Stimulated activated CD4-positive, alpha-beta T cell treated with anti-CD3 and anti-CD28 coated beads, Interleukin-15, amount 100 ng/mL, for 24 hours (primary cell): ENCODE measurements around the gene LYZ.
A peak's percentile ranks its signal among the peaks of the same experiment; 100 is the strongest.

ENCODE experiments used
- DNase-seq: peaks from one replicate; pipeline ENCODE4 v3.0.0-alpha.2; 2020

LYZ gene

DNA sequence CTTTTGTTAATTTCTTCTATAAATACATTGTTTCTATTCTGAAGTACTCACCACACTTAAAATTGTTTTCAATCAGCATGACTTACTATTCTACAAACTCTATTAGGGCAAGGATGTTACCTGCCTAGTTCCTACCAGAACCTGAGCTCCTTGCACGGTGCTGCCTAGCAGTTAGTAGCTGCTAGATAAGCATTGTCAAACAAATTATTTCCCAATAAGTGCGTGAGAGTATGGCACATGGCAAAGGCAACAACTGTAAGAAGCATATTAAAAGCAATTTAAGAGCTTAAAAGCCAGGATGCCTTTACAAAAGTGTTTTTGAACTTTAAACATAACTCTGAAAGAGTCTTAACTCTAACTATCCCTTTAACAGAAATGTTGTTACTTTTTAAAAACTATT, 8.2 kb upstream of the LYZ start:
- DNase-seq, result no peak

DNA sequence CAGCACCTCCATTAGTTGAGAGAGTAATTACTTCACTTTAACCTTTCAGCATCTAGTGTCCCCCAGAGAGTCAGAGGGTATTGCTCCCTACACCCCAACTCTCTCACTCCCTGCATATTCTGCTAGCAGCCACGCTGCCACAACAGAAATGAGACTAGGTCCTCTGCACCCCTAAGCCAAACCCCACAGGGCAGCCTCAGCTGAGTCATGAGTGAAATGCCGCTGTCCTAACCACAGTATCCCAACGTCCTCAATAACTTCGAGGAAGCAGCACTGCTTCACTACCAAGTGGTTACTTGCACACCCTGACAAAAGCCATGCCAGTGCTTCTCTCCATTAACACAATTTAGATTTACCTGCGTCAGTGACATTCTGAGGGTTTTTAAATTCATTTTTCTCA, 6.9 kb upstream of the LYZ start:
- no peak for DNase-seq

DNA sequence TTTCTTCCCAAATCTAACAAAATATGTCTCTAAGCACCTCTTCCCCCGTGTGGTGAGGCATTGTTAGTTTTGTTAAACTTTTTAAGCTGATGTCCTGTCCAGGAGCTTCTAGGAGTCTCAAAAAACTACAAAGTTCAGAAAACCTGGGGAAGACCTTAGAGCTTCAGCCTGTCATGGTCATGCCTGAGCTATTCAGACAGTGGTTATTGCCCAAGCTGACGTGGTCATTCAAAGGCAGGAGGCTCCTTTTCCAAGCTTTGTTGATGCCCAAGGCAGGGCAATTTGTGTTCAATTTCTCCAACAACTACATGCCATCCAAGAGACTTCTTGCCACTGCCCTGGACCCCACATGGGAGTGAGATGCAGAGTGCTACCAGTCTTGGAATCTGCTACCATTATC, 5.8 kb upstream of the LYZ start:
- no peak for DNase-seq

DNA sequence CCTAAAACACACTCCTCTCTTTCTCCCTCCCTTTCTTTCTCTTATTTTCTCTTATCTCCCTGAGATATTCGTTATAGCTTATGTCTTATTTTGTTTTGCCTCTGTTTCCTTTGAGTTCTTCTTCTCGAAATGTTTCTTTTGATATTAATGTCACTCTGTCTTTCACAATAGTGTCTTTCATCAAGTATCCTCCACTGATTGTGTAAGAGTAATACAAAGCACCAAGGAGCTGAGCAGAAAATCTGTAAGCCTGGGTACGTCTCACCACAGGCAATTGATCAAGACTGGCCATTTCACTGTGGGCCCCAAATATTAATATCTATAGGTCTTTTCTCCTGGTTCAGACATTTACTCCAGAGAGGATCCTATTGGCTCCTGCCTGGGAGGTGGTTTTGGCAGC, 4.8 kb upstream of the LYZ start:
- no peak for DNase-seq

DNA sequence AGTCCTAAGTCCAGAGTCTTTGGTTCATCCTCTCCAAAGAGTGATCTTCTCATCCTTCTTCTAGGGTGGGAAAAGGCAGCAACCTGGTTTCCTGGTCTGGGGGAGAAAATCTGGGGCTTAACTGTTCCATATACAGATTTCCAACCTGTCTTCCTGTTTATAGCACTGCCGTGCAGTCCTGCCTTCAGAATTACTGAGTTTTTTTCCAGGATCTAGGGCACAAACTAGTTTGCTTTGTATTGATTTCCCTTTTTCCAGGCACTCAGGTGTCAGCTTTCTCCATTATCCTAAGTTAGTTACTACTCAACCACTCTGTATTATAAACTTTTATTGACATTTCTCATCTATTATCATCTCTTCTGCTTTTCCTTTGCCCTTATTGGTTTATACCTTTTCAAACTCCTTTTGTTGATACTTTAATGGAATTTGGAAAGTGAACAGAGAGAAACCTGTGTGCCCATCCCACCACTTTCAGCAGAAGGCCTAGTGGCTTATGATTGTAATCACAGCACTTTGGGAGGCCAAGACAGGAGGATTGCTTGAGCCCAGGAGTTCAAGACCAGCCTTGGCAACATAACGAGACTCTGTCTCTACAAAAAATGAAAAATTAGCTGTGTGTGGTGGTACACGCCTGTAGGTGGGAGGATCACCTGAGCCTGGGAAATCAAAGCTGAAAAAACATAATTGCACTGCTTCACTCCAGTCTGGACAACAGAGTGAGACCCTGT, 4.1 kb upstream of the LYZ start:
- no peak for DNase-seq

DNA sequence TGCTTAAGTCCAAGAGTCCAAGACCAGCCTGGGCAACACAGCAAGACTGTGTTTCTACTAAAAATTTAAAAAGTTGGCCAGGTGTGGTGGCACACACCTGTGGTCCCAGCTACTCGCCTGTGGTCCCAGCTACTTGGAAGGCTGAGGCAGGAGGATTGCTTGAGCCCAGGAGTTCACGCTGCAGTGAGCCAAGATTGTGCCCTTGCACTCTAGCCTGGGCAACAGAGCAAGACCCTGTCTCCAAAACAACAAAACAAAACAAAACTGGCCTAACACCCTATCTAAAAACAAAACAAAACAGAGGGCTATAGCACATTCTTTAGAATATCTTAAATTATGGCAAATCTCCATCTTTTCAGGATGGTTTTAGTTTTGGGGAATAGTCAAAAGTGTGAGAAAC, 3.1 kb upstream of the LYZ start:
- no peak for DNase-seq

DNA sequence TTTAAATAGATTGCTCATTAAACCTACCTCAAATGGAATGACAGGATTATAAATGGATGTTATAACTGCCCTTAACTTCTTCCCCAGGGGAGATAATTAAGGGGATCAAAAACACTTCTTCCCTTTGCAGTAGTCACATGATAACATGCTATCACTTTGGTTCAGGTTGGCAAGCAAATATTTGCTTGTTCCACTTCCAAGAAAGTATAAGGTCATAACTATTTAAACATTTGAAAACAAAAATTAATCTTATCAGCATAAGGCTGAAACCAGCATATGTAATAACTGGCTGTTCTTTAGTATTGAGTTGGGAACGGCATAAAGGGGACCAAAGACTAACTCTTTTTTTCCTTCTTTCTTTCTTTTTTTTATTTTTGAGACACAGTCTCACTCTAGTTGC, 2.4 kb upstream of the LYZ start:
- DNase-seq, result no peak

DNA sequence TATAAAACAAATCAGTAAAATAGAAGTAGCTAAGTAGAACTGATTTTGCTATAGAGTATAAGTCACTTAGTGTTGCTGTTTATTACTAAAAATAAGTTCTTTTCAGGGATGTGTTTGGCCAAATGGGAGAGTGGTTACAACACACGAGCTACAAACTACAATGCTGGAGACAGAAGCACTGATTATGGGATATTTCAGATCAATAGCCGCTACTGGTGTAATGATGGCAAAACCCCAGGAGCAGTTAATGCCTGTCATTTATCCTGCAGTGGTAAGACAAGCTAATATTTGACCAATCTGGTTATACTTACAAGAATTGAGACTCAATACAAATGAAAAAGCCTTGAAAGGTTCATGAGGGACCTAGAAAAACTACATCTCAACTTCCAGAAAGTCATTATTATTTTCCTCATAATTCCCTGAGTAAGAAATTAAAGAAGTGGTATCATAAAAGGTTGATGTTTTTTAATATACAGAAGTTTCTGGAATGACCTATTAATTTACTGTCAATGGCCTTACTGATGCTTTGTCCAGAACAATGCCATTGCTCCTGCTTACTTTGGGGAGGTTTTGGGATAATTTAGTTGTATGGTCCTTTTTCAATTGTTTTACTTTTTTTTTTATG, 1.9 kb downstream of the LYZ start:
- DNase-seq, result no peak

DNA sequence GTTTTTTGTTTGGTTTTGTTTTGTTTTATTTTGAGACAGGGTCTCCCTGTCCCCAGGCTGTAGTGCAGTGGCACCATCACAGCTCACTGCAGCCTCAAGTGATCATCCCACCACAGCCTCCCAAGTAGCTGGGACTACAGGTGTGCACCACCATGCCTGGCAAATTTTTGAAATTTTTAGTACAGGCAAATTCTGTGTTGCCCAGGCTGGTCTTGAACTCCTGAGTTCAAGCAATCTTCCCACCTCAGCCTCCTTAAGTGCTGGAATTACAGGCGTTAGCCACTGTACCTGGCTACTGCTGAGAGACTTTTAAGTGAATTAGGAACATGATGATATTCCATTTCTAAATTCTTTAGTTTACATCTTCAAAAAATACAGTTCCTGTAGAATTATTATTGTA, 2.6 kb downstream of the LYZ start:
- no peak for DNase-seq

DNA sequence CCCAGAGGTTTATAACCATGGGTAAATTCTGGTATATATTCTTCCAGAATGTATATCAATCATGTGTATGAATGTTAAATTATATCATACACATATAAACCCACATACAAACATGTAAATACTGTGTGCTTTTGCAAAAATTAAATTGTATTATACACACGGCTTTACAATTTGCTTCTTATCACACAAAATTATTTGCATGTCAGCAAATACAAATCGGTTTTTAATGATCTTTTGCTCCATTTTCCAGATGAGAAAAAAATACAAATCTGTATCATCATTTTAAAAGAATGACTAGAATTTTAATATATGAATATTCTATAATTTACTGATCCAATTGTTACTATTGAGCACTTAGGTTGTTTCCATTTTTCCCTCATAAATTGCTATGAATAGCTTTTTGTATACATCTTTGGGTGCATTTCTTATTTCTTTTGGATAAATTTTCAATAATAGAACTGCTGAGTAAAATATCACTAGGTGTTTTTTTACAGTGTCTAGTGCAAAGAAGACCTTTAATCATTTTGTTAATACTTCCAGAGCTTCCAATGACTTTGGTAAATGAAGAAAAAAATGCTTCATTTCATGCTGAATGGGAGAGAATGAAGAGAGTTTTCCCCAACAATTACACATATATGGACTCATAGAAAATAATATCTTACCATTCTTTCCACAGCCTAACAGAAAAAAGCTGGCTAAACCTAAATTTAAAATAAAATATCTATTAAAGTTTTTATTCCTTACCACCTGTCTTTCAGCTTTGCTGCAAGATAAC, 3.5 kb downstream of the LYZ start:
- no peak for DNase-seq

DNA sequence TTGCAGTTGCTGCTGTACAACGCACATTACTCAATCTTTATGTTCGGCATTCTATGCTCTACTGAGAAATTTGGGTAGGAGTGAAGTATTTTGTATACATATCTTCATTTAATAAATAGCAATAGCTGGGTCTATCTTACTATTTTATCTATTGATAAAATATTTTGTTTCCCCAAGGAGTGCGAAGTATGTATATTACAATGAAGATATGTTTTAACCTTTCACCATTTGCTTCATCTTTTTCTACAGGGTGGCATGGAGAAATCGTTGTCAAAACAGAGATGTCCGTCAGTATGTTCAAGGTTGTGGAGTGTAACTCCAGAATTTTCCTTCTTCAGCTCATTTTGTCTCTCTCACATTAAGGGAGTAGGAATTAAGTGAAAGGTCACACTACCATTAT, 4.7 kb downstream of the LYZ start:
- no peak for DNase-seq

DNA sequence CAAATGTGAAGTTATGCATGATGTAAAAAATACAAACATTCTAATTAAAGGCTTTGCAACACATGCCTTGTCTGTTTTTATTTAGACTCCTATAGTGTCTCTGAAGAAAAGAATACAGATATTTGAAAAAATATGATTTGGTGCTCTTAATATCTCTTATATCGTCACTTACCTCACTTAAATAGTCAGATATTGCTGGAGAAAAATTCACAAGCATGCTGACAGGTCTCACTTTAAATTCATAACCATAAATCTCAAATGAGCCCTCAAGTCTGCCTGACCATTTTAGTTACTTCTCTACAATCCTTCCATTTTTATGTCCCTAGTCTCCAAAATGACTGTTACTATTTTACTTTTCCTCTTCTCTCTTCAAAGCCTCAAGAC, 6.0 kb downstream of the LYZ start:
- no peak for DNase-seq

DNA sequence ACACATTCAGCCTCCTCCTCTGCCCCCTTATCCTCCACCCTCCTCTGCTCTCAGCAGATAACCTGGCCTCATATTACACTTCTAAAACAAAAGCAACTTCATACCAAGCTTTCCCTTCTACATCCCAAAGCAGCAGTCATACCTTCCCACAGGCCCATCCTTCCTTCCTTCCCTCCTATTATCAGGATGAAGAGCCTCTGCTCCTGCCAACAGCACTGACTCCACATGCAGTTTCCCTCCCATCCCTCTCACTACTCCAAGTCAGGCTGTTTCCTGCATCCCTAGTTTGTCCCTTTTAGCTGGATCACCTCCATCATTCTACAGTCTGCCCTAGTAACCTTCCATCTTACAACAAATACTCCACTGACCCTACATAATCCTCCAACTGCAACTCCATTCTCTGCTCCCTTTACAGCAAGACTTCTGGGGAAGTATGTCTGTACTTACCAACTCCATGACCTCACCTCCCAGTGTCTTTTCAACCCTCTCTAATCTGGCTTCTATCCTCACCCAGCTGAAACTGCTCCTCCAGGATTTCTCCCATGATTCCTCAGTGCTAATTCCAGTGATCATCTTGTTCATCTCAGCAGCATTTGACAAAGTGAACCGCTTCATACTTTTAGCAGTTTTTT, 6.5 kb downstream of the LYZ start:
- DNase-seq, result no peak

DNA sequence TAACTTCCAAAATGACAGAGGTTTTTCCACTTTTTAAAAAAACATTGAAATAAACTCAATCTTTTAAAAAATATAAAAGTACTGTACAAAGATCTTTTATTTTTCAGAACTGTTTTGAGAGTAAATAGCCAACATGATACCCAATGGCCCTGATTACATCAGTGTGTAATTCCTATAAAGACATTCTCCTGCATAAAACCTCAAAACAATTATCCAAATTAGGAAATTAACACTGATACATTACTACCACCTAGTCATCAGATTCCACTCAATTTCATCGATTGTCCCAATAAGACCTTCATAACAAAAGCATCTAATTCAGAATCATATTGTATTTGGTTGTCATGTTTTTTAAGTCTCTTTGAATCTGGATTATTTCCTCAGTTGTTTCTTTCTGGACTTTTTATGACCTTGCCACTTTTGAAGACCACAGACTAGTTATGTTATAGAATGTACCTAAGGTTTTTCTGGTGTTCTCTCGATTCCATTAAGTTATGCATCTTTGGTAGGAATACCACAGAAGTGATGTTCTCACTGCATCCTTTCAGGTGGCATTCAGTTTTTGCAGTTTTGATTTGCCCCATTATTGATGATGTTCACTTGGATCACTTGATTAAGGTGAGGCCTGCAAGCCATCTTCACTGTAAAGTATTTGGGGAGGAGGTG, 7.3 kb downstream of the LYZ start:
- no peak for DNase-seq

DNA sequence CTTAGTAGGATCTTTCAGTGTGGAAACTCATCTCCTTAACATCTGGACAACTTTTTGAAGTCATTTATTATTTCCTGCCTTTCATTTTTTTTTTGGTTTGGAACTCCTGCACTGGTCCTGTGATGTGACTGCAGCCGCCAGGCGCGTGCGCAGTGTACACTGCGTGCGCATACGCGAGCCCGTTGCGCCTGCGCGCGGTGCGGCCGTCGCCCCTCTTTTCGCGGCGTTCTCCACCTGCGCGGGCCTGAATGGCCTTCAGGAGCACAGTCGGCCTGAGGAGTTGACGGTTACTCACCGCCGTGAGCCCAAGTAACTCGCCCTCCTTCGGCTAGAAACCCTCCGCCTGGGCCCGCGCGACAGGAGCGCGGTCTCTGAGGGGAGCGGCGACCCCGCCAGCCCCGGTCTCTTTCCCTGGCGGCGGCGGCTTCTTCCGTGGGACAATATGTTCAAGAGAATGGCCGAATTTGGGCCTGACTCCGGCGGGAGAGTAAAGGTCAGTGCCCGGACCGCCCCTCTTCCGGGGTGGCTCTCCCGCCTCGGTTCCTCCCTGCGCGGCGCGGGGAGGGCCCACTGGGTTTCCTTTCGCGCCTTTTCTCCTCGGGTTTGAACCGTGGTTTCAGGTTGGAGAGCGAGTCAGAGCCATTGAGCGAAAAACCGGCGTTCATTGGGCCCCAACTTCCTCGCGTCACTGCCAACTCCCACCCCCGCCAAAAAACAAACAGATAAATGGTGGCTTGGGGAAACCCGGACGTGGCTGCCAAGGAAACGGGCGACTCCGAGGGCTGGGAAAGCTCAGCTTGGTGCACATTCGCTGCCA, 11.6 kb downstream of the LYZ start, which contains the start of gene YEATS4:
YEATS4 (plus strand) TSS at position 213 of the 817 bp plus-strand sequence; CDS start at position 443, 230 bp downstream.
- peak; percentile 90 for DNase-seq

DNA sequence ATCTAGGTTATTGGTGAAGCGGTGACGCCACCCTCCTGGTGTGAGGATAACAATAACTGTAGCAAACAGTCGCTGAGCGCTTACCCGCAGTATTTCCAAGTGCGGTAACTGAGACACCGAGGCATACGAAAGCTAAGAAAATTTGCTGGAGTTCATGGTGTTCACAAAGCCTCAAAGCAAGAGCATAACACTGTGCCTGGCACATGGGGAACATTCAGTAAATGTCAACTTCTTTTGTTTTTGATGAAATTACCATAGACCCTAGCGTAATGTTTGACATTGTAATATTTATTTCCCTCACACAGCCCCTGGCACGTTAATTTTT, 12.1 kb downstream of the LYZ start:
- DNase-seq, result no peak

DNA sequence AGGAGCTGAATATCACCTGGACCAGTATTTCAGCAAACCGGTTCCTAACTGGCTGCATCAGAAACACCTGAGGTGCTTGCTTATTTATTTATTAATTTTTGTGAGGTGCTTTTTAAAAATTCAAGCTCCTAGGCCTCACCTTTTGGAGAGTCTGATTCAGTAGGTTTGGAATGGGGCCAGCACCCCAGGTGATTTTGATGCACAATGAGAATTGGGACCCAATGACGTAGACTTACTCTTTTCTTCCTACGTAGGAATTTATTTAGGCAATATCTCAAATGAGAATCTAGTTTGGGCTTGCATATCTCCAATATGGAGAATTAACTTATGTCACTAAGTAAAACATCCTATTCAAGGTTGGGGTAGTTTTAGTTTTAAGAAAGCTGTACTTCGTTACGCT, 18.6 kb downstream of the LYZ start:
- DNase-seq, result no peak

DNA sequence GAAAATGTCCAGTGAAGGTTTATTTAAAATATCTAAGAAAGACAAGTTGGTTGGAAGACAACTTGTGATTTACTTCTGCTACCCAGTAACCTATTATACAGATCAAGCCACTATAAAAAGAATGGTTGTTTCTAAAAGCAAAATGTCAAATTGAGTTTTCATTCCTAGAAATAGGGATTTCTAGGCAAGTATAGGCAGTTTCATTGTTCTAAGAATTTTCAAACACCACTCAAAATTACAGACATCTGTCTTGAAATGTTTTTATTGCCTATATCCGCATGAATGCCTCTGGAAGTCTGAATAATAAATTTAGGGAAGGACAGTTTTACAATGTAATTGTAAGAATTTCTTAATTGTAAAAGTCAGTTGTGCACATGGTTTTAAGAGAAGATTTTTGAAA, 20.0 kb downstream of the LYZ start:
- DNase-seq, result no peak

DNA sequence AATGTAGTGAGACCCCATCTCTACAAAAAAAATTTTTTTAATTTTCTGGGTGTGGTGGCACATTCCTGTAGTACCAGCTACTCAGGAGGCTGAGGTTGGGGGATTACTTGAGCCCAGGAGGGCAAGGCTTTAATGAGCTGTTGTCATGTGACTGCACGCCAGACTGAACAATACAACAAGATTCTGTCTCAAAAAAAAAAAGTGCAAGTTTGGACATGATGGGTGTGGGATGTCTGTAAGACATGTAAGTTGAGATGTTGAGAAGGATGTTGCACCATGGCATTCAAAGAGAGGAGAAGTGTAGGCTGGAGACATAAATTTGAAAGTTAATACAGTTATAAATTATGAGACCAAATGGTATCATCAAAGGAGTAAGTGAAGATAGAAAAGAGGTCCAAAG, 34.9 kb downstream of the LYZ start:
- no peak for DNase-seq

DNA sequence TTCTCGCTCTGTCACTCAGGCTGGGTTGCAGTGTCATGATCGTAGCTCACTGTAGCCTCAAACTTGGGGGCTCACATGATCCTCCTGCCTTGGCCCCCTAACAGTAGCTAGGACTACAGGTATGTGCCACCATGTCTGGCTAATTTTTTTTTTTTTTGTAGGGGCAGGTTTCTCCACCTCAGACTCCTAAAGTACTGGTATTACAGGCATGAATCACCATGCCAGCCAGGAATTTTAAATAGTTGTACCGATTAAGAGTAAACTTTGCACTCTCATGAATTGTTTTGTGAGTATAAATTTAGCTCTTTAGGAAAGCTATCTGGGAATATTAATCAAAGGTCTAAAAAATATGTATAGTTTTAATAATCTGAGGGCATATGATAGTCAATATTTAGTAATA, 36.9 kb downstream of the LYZ start:
- no peak for DNase-seq

DNA sequence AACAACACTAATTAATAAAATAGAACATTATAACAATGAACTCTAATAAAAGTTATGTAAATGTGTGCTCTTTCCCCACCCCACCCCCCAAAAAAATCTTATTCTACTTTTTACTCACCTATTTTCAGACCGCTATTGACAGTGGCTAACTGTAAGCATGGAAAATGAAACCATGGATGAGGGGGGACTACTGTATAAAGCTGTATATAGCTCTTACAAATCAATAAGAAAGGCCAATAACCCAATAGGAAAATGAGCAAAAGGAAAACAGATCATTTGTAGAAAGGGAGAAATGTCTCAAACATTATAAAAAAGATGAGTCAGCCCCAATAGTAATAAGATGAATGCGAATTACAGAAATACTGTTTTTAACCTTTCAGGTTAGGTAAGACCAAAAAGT, 38.7 kb downstream of the LYZ start:
- no peak for DNase-seq

DNA sequence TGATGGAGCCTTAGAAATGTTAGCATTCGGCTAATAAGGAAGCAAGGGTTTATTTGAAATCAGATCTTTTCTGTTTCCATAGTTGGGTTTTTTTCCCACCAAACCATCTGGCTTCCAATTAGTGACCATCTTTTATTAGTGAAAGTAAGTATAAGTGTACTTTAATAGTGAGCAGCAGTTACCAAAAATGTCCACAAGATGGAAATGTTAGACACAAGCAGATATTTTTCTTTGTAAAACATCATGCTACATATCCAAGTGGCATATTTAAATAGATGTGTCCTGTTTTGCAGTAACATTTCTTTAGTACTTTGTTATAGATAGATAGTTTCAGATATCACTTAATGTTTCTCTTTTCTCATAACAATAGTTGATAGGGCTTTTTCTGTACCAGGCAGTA, 40.2 kb downstream of the LYZ start:
- DNase-seq, result no peak

DNA sequence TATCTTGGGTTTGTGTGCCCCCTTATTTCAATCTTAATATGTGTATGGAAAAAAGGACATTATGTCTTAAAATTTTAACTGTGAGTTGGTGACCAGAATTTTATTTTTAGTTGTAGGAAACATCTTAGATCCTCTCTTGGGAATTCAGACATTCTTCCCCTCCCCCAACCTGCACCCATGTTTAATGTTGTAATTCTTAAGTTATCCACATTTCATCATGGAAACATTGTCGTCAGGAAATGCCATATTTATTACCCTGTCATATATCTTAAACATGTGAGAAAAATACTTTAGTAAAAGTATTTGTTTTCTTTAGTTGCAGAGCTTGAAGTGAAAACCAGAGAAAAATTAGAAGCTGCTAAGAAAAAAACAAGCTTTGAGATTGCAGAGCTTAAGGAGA, 41.6 kb downstream of the LYZ start:
- DNase-seq, result no peak
